Measurements from ENCODE around the gene MRPL43.

MRPL43 gene

DNA sequence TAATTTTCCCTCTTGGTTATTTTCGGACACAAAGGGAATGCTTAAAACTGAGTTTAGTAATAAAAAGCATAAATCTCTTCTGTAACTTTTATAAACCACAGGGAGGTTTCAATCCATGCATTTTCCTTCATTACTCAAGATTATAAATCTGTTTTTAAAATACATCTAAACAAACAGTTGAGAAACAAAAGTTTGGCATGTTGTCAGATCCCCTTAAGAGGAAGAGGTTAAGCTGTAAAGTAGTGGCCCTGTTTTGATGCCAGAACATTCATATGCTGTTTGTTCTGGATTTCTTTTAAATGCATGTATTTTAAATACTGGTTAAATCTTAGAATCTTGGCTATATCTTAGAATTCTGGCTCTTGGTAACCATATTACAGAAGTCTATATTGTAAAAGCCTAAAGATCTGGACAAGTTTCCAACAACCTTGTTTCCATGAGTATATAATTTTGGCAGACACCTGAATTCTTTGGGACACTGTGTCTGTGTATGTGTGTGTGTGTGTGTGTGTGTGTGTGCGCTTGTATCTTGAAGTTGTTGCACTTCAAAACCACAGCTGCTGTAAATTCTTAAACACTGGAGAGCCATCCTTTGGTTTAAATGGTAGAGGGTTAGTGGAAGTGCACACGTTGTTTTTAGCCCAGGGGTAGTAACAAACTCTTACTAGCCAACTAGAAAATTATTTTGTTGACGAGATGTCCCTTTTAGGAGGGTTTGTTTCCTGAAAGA, 24.8 kb downstream of the MRPL43 start:
- no peak for DNase-seq

DNA sequence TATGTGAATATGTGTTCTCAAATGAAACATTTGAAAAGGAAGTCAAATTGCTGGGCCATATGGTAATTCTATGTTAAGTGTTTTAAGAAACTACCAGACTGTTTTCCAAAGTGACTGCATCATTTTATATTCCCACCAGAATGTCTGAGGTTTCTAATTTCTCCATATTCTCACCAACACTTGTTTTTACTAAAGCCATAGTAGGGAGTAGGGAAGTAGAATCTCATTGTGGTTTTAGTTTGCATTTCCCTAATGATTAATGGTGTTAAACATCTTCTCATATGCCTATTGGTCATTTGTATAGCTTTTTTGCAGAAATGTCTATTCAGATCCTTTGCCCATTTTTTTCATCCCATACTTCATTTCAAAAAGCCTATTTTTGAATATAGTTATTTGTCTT, 27.0 kb downstream of the MRPL43 start:
- DNase-seq = no peak

DNA sequence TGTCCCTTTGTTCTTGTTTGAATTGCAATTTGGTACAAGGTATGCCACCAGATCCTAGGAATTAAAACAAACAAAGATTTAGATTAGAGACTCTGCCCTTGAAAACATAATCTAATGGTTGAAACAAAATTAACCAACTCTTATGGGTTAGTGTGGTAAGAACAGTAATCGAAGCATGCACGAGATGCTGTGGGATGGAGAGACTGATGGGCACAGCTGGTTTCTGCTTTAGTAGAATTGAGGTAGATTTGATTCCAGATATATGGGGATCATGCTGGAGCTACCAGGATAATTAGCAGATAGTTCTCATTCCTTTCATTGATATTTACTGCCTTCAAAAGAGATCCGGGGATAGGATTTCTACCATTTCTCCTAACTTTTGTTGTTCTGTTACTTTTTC, 38.4 kb downstream of the MRPL43 start:
- DNase-seq = no peak

DNA sequence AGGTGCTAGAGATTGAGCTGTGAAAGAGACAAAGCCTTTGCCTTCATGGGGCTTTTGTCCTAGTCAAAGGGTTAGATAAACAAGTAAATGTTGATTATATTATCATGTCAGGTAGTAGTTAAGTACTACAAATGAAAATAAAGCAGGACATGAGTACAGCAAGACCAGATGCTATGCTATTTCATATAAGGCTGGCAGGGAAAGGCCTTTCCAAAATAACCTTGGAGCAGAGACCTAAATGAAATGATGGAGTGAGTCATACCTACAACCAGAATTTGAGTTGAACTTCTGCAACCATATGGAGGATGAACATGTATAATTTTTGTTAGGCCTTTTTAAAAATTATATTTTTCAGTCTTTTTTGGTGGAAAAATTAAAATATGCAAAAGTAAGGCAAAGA, 41.5 kb downstream of the MRPL43 start:
- no peak for DNase-seq

DNA sequence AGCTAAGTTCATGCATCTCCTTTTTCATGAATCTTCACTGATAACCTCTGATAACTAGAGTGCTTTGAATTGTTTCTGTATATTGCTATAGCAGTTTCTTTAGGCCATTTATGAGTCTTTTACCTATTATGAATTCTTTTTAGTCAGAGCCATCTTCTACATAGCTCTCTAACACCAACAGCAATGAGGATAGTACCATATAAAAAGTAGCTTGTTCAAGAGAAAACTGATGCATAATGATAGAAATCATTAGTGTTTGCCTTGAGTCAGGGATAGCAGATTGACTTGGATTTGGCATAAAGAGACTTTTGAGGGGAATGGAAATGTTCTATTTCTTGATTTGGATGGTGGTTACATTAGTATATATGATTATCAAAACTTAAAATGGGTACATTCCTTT, 43.8 kb downstream of the MRPL43 start:
- no peak for DNase-seq

DNA sequence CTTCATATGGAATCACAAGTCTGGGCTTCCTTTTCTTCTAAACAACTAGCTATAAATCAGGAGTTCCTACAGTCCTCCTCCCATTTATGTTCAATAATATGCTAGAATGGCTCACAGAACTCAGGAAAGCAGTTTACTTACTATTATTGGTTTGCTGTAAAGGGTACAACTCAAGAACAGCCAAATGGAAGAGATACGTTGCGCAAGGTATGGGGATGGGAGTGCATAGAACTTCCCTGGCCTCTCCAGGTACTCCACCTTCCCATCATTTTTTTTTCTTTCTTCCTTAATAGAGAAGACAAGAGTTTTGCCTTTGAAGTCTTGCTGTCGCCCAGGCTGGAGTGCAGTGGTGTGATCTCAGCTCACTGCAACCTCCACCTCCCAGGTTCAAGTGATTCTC, 45.1 kb downstream of the MRPL43 start:
- no peak for DNase-seq

DNA sequence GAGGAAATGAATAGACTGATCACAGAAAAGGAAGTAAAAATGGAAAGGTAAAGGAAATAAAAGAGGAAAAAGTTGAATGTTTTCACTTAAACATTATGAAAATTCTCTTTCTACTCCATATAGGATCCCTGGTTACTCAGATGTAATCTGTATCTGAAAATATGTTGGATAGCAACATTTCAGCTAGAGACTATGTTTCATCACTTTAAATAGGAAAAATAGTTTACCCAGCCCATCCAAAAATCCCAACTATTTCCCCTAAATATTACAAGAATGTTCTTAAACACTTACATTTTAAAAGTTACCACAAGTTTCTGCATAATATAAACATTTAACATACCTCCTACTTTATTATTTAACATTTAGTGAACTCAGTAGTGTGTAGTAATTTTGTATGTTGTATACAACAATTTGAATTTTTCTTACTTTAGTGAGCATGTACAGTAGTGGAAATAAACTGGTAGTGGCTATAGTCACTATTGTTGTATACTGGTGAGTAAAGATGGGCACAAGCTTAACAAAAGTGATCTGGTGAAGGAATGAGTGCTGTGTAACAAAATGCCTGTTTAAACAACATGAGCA, 47.4 kb downstream of the MRPL43 start:
- no peak for DNase-seq
